CD4-positive, CD25-positive, alpha-beta regulatory T cell (primary cell): Measurements from ENCODE around the gene SPACA6. TPM values are rescaled to one million over a fixed set of nuclear protein-coding genes. Genes with fewer than 3 reads are reported as not detected.

Source experiments
- ATAC-seq, 2 donors: fragments of 150-1000 bp; cut with Tn5 transposase; one replicate each; pipeline ENCODE4 v1.10.0; 2021; ENCODE audit warnings: low read depth in 2 of 2, moderate number of reproducible peaks in 2 of 2, moderate library complexity in 1 of 2
- DNase-seq, 3 donors: peaks; one replicate each; pipeline versions ENCODE4 v3.0.0 to v3.0.0-alpha.2; 2012 to 2022; ENCODE audit warnings: mixed read lengths in 1 of 3
- H3K27ac ChIP-seq: one replicate; pipeline ENCODE4 v1.7.0; 2013; ENCODE audit warnings: mild to moderate bottlenecking, low read length; ENCODE audit not compliant: insufficient read depth, poor library complexity, severe bottlenecking
- H3K27me3 ChIP-seq: one replicate; pipeline ENCODE4 v1.7.0; 2013; ENCODE audit warnings: low read length; ENCODE audit not compliant: control insufficient read depth, insufficient read depth
- H3K36me3 ChIP-seq: one replicate; pipeline ENCODE4 v1.7.0; 2013; ENCODE audit warnings: mild to moderate bottlenecking, low read length, moderate library complexity; ENCODE audit not compliant: control insufficient read depth, insufficient read depth
- H3K4me1 ChIP-seq: 2 replicates; pipeline ENCODE4 v1.7.0; 2013; ENCODE audit warnings: mild to moderate bottlenecking, low read length; ENCODE audit not compliant: insufficient read depth, control insufficient read depth, poor library complexity, severe bottlenecking
- H3K4me3 ChIP-seq: one replicate; pipeline ENCODE4 v1.7.0; 2013; ENCODE audit warnings: low read depth, mild to moderate bottlenecking, low read length, moderate library complexity
- H3K9me3 ChIP-seq, 2 experiments: 1 replicate in 1 of 2; 2 replicates in 1 of 2; pipeline ENCODE4 v1.7.0; 2013; ENCODE audit warnings: low read length in 2 of 2, mild to moderate bottlenecking in 1 of 2, moderate library complexity in 1 of 2; ENCODE audit not compliant: control insufficient read depth in 2 of 2
- H3K27ac Mint-ChIP-seq, 3 donors: one replicate each; pipeline ENCODE4 v1.8.0; 2020 to 2022; ENCODE audit warnings: mild to moderate bottlenecking in 3 of 3, mixed read lengths in 3 of 3, moderate library complexity in 2 of 3
- H3K27me3 Mint-ChIP-seq: one replicate; pipeline ENCODE4 v1.8.0; 2022; ENCODE audit warnings: mild to moderate bottlenecking, mixed read lengths
- H3K36me3 Mint-ChIP-seq: one replicate; pipeline ENCODE4 v1.8.0; 2020; ENCODE audit warnings: mixed read lengths
- H3K4me1 Mint-ChIP-seq, 4 donors: one replicate each; pipeline ENCODE4 v1.8.0; 2020 to 2022; ENCODE audit warnings: mixed read lengths in 4 of 4, mild to moderate bottlenecking in 1 of 4
- H3K4me3 Mint-ChIP-seq, 4 donors: one replicate each; pipeline ENCODE4 v1.8.0; 2020 to 2022; ENCODE audit warnings: mild to moderate bottlenecking in 4 of 4, mixed read lengths in 4 of 4, moderate library complexity in 3 of 4
- H3K9me3 Mint-ChIP-seq, 7 donors: one replicate each; pipeline ENCODE4 v1.8.0; 2020 to 2022; ENCODE audit warnings: mixed read lengths in 7 of 7, mild to moderate bottlenecking in 3 of 7, moderate library complexity in 2 of 7
- polyA plus RNA-seq, 4 donors: library from polyadenylated mRNA; unstranded; fragments of 300-500 nt; fragmentation: Illumina TruSeq; gene quantifications; one replicate each; pipeline ENCODE4 v1.2.3, GENCODE V29; 2021
- total RNA-seq: library from RNA; stranded (reverse); gene quantifications from one replicate; pipeline ENCODE4 v1.2.3, GENCODE V29; 2022

SPACA6 gene
- total and polyA plus RNA-seq, 5 donors from 2014 or later = 0.98 to 5.6 (median 1.8) TPM

- H3K9me3 ChIP-seq = no peaks in the 10 kb centered on the region
- H3K9me3 Mint-ChIP-seq = peaks cover 0 to 3% (median 0%) of the 10 kb centered on the region in 7 donors
- H3K4me1 ChIP-seq = peaks cover 28% of the 10 kb centered on the region
- DNase-seq (no peak), ATAC-seq (no peak)
- H3K4me1 Mint-ChIP-seq = peaks cover 5 to 37% (median 25%) of the 10 kb centered on the region in 4 donors
- H3K36me3 Mint-ChIP-seq = peaks cover 24% of the 10 kb centered on the region
- H3K4me3 ChIP-seq = no peak overlapping the region
- H3K27ac ChIP-seq = no peak overlapping the region
- no peaks in the 10 kb centered on the region for H3K36me3 ChIP-seq
- H3K27ac Mint-ChIP-seq = no peak overlapping the region
- no peaks in the 10 kb centered on the region for H3K27me3 ChIP-seq
- H3K27me3 Mint-ChIP-seq = peaks cover 8% of the 10 kb centered on the region
- peak overlapping the region in 2 of 4 donors; percentile 61 to 67 for H3K4me3 Mint-ChIP-seq
These were observed 13.8 kb downstream of the SPACA6 start for GRCh38 chr19:51706885-51707284.

GRCh38 chr19:51708811-51709210 lies 15.7 kb downstream of the SPACA6 start:
- Mint-ChIP-seq H3K27me3 (peaks cover 6% of the 10 kb centered on the region), H3K4me3 (no peak overlapping the region), H3K27ac (no peak overlapping the region), H3K4me1 (peaks cover 5 to 22% (median 18%) of the 10 kb centered on the region in 4 donors), H3K9me3 (peaks cover 0 to 5% (median 0%) of the 10 kb centered on the region in 7 donors), H3K36me3 (peaks cover 29% of the 10 kb centered on the region)
- Histone ChIP-seq H3K9me3 (no peaks in the 10 kb centered on the region), H3K4me3 (no peak overlapping the region), H3K27ac (no peak overlapping the region), H3K36me3 (no peaks in the 10 kb centered on the region), H3K4me1 (peaks cover 11% of the 10 kb centered on the region), H3K27me3 (no peaks in the 10 kb centered on the region)
- DNase-seq (no peak), ATAC-seq (no peak)

- Mint-ChIP-seq H3K4me1 (peaks cover 5 to 17% (median 17%) of the 10 kb centered on the region in 4 donors), H3K4me3 (peak overlapping the region in 1 of 4 donors; percentile 81), H3K36me3 (peaks cover 29% of the 10 kb centered on the region), H3K9me3 (peaks cover 0 to 5% (median 0%) of the 10 kb centered on the region in 7 donors), H3K27me3 (peaks cover 4% of the 10 kb centered on the region), H3K27ac (no peak overlapping the region)
- no peak overlapping the region for H3K4me3 ChIP-seq
- ATAC-seq (no peak), DNase-seq (no peak)
- no peaks in the 10 kb centered on the region for H3K9me3 ChIP-seq
- peaks cover 6% of the 10 kb centered on the region for H3K4me1 ChIP-seq
- no peaks in the 10 kb centered on the region for H3K36me3 ChIP-seq
- H3K27me3 ChIP-seq = no peaks in the 10 kb centered on the region
- H3K27ac ChIP-seq = no peak overlapping the region
These were observed 16.4 kb downstream of the SPACA6 start for GRCh38 chr19:51709575-51709974.

- no peak overlapping the region for H3K4me3 ChIP-seq
- peaks cover 0 to 8% (median 0%) of the 10 kb centered on the region in 7 donors for H3K9me3 Mint-ChIP-seq
- no peak overlapping the region for H3K27ac ChIP-seq
- H3K4me1 Mint-ChIP-seq = peaks cover 5 to 15% (median 12%) of the 10 kb centered on the region in 4 donors
- peaks cover under 1% of the 10 kb centered on the region for H3K4me1 ChIP-seq
- ATAC-seq (no peak), DNase-seq (no peak)
- H3K4me3 Mint-ChIP-seq = peak overlapping the region in 1 of 4 donors; percentile 81
- no peaks in the 10 kb centered on the region for H3K27me3 ChIP-seq
- H3K9me3 ChIP-seq = no peaks in the 10 kb centered on the region
- H3K27me3 Mint-ChIP-seq = peaks cover 4% of the 10 kb centered on the region
- H3K36me3 ChIP-seq = no peaks in the 10 kb centered on the region
- H3K36me3 Mint-ChIP-seq = peaks cover 28% of the 10 kb centered on the region
- H3K27ac Mint-ChIP-seq = peak overlapping the region in 1 of 3 donors; percentile 12
These were observed 17.0 kb downstream of the SPACA6 start for GRCh38 chr19:51710163-51710562.

GRCh38 chr19:51711702-51712101 lies 18.6 kb downstream of the SPACA6 start:
- Mint-ChIP-seq H3K4me3 (no peak overlapping the region), H3K27ac (no peak overlapping the region), H3K9me3 (peaks cover 0 to 6% (median 5%) of the 10 kb centered on the region in 7 donors), H3K36me3 (peaks cover 16% of the 10 kb centered on the region), H3K4me1 (peaks cover 2 to 12% (median 4%) of the 10 kb centered on the region in 4 donors), H3K27me3 (peaks cover 11% of the 10 kb centered on the region)
- Histone ChIP-seq H3K4me3 (no peak overlapping the region), H3K4me1 (no peaks in the 10 kb centered on the region), H3K9me3 (no peaks in the 10 kb centered on the region), H3K27ac (no peak overlapping the region), H3K36me3 (no peaks in the 10 kb centered on the region), H3K27me3 (no peaks in the 10 kb centered on the region)
- DNase-seq (no peak), ATAC-seq (no peak)

- H3K9me3 ChIP-seq = no peaks in the 10 kb centered on the region
- DNase-seq (peak in 1 of 3 donors; percentile 37), ATAC-seq (no peak)
- Mint-ChIP-seq H3K4me3 (no peak overlapping the region), H3K4me1 (peaks cover 0 to 12% (median 4%) of the 10 kb centered on the region in 4 donors), H3K27ac (no peak overlapping the region), H3K27me3 (peaks cover 12% of the 10 kb centered on the region), H3K36me3 (peaks cover 9% of the 10 kb centered on the region), H3K9me3 (peaks cover 0 to 6% (median 5%) of the 10 kb centered on the region in 7 donors)
- H3K4me1 ChIP-seq = no peaks in the 10 kb centered on the region
- H3K27ac ChIP-seq = no peak overlapping the region
- H3K36me3 ChIP-seq = no peaks in the 10 kb centered on the region
- no peak overlapping the region for H3K4me3 ChIP-seq
- H3K27me3 ChIP-seq = no peaks in the 10 kb centered on the region
These were observed 19.4 kb downstream of the SPACA6 start for GRCh38 chr19:51712461-51713081.

DNA sequence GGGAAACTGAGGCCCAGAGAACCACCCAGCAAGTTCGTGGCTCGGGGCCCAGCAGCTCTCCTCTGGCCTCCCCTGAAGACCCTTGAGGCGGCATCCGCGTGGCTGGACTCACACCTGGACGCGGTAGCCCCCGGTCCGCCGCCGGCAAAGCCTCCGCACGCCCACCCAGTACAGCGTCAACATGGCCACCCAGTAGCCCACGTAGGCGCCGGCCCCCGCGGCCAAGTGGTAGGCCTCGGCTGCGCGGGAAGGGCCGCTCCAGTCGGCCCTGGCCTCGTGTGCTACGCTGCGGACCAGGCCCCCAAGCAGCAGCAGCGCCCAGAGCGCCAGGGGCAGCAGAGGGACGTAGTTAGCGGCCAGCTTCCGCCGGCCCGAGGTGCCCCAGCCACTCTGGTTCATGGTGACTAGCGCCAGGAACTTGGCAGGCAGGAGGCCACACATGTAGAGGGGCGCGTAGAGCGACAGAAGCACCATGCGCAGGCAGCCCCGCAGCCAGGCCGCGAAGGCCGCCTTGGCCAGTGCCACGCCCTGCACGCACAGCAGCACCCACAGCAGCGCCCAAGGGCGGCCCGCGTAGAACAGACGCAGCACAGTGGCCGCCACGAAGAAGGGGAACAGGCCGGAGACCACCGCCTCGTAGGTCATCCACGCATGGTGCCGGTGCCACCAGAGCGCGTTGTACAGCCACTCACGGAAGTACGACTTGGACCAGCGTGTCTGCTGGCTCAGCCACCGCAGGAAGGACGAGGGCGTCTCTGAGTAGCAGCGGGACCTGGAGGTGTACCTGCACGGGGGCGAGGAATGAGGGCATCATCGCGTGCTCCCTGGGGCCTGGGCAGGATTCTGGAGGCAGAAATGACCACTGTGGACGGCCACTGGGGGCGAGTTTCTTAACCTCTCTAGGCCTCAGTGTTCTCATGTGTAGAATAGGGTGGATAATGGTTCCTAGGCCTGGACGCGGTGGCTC lies 20.5 kb downstream of the SPACA6 start:
- H3K27ac ChIP-seq = no peak overlapping the region
- Mint-ChIP-seq H3K4me3 (no peak overlapping the region), H3K9me3 (peaks cover 0 to 6% (median 5%) of the 10 kb centered on the region in 7 donors), H3K27ac (no peak overlapping the region), H3K27me3 (peaks cover 12% of the 10 kb centered on the region), H3K4me1 (peaks cover 0 to 12% (median 1%) of the 10 kb centered on the region in 4 donors), H3K36me3 (peaks cover 8% of the 10 kb centered on the region)
- H3K36me3 ChIP-seq = no peaks in the 10 kb centered on the region
- H3K4me1 ChIP-seq = no peaks in the 10 kb centered on the region
- DNase-seq (no peak), ATAC-seq (no peak)
- H3K27me3 ChIP-seq = no peaks in the 10 kb centered on the region
- H3K9me3 ChIP-seq = no peaks in the 10 kb centered on the region
- no peak overlapping the region for H3K4me3 ChIP-seq
